Esophagus squamous epithelium (tissue), 5 donors: ENCODE data around the gene SHOC1. TPM values are rescaled to one million over a fixed set of nuclear protein-coding genes. Genes with fewer than 3 reads are reported as not detected.

Source experiments
- DNase-seq: peaks from one replicate; lab custom pipeline; 2025; lab: John Stamatoyannopoulos, UW
- H3K27ac ChIP-seq, 4 donors: fragments of 200-600 bp; sonication (generic); one replicate each; pipeline ENCODE4 v1.5.1; 2016 to 2019; ENCODE audit warnings: mild to moderate bottlenecking in 1 of 4
- H3K27me3 ChIP-seq, 4 donors: fragments of 200-600 bp; sonication (generic); 1 replicate in 3 of 4; 2 replicates in 1 of 4; pipeline versions ENCODE4 v1.5.1 to v1.6.0; 2017 to 2021; ENCODE audit warnings: antibody characterized with exemption in 1 of 4
- H3K36me3 ChIP-seq, 3 donors: fragments of 200-600 bp; sonication (generic); one replicate each; pipeline ENCODE4 v1.5.1; 2016 to 2019
- H3K4me1 ChIP-seq, 3 donors: fragments of 200-600 bp; sonication (generic); one replicate each; pipeline ENCODE4 v1.5.1; 2017 to 2019
- H3K4me3 ChIP-seq, 4 donors: fragments of 200-600 bp; sonication (generic); 1 replicate in 3 of 4; 2 replicates in 1 of 4; pipeline ENCODE4 v1.5.1; 2016 to 2019; ENCODE audit warnings: mild to moderate bottlenecking in 2 of 4, moderate library complexity in 1 of 4
- H3K9me3 ChIP-seq, 3 donors: fragments of 200-600 bp; sonication (generic); one replicate each; pipeline ENCODE4 v1.5.1; 2016 to 2019
- POLR2A ChIP-seq, 4 donors: fragments of 450-650 bp; IDR thresholded peaks; one replicate each; pipeline ENCODE4 v1.6.1; 2017; ENCODE audit warnings: antibody characterized with exemption in 4 of 4, mild to moderate bottlenecking in 4 of 4, moderate library complexity in 3 of 4
- WGBS, 2 donors: methylation state at CpG; one replicate each; pipeline ENCODE4 v1.1.5; 2018; 5-methylcytosine and 5-hydroxymethylcytosine counted together
- intact Hi-C: fragments of 100-400 bp; cut with DNase I; formaldehyde crosslinking; loops from one replicate; pipeline ENCODE4 v1.15.0; 2022
- total RNA-seq, 4 donors: library from RNA; depleted of rRNA; stranded (reverse); fragments of >200 nt; gene quantifications; one replicate each; pipeline ENCODE4 v1.1.0, GENCODE V29; 2016
- TF ChIP-seq, protein P1 (sequence below), 6 experiments: fragments of 450-650 bp in 4 of 6; fragments of 200-600 bp in 2 of 6; sonication (generic) in 2 of 6; IDR thresholded peaks; one replicate each; pipeline ENCODE4 v1.5.1; 2016 to 2019; ENCODE audit warnings: antibody characterized with exemption in 6 of 6, mild to moderate bottlenecking in 4 of 6, moderate library complexity in 4 of 6
- donor health status: DM: yes; HTN: yes; CAD: no.

SHOC1 gene
- total RNA-seq, 4 donors from 2014 or later: 0.15 to 5.8 TPM; not detected in 2

GRCh38 chr9:111807197-111807596 is 12.5 kb upstream of the SHOC1 start:
- no peak for TF ChIP-seq POLR2A (IDR thresholded peaks at IDR 0.05)
- TF ChIP-seq, protein P1, sequence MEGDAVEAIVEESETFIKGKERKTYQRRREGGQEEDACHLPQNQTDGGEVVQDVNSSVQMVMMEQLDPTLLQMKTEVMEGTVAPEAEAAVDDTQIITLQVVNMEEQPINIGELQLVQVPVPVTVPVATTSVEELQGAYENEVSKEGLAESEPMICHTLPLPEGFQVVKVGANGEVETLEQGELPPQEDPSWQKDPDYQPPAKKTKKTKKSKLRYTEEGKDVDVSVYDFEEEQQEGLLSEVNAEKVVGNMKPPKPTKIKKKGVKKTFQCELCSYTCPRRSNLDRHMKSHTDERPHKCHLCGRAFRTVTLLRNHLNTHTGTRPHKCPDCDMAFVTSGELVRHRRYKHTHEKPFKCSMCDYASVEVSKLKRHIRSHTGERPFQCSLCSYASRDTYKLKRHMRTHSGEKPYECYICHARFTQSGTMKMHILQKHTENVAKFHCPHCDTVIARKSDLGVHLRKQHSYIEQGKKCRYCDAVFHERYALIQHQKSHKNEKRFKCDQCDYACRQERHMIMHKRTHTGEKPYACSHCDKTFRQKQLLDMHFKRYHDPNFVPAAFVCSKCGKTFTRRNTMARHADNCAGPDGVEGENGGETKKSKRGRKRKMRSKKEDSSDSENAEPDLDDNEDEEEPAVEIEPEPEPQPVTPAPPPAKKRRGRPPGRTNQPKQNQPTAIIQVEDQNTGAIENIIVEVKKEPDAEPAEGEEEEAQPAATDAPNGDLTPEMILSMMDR (IDR thresholded peaks at IDR 0.05): peak in 1 of 6 experiments; percentile 31
- Histone ChIP-seq H3K27me3 (no peaks in the 10 kb centered on the region), H3K4me1 (peaks cover 0 to 23% (median 10%) of the 10 kb centered on the region in 3 donors), H3K36me3 (no peaks in the 10 kb centered on the region), H3K27ac (peak overlapping the region in 1 of 4 donors; percentile 69), H3K4me3 (no peak overlapping the region), H3K9me3 (no peaks in the 10 kb centered on the region)
- intact Hi-C loops: no loop called here
- WGBS, 2 donors: 64 to 75% methylated on average over 1 of the region's 1 CpG
- DNase-seq: no peak

DNA sequence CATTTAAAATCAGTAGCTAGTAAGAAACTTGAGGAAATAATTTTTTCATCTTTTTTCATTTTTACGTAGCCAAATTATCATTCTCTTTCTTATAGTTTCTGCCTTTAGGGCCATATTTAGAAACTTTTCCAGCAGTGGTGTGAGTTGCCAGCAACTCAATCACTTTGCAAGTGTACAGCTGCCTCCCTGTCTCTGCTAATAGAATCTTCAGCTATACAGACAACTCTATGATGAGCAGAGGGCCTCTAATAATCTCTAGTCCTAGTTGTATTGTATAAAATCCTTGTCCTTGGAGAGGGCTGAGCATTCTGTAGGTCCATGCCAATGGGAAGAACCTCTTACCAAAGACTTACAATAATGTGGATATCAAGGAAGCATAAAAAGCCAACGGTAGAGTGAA is 11.5 kb upstream of the SHOC1 start:
- Histone ChIP-seq H3K36me3 (no peaks in the 10 kb centered on the region), H3K27ac (peak overlapping the region; percentile 48 to 70 (median 67)), H3K9me3 (no peaks in the 10 kb centered on the region), H3K4me3 (no peak overlapping the region), H3K27me3 (no peaks in the 10 kb centered on the region), H3K4me1 (peaks cover 0 to 23% (median 10%) of the 10 kb centered on the region in 3 donors)
- intact Hi-C loops: no loop called here
- WGBS, 2 donors: 59 to 64% methylated on average over 2 of the region's 2 CpGs
- no peak for TF ChIP-seq POLR2A (IDR thresholded peaks at IDR 0.05)
- TF ChIP-seq, protein P1 (IDR thresholded peaks at IDR 0.05): no peak
- no peak for DNase-seq

DNA sequence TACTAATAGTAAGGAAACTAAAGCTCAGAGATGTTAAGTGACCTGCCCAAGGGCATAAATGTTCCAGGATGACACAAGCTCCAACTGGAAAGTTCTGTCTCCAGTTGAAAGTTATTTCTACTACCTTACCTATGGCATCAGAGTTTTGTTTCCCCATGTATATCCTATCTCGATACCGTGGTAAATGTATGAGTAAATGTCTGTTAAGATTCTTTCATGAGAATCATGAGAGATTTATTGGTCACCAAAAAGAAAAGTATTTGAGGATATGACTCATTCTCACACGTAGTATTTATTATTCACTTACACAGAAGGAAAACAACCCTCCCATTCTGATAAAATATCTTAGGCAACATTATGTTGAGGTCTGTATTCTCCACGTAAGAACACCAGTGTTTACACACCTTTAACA is 11.1 kb upstream of the SHOC1 start:
- TF ChIP-seq, protein P1 (IDR thresholded peaks at IDR 0.05): no peak
- TF ChIP-seq POLR2A (IDR thresholded peaks at IDR 0.05): no peak

DNA sequence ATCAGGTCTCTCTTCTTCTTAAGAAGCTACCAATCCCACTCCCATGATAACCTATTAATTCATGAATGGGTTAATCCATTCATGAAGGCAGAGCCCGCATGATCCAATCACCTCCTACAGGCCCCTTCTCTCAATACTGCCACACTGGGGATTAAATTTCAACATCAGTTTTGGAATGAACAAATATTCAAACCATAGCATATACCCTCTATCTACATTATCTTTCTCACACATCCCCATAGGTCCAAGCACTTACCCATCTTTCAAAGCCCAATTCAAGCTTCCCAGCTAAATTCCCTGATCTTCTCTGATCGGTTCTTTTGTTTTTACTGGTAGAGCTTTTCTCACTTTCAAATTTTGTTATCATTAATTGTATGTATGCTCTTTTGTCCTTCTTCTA is 10.5 kb upstream of the SHOC1 start:
- H3K9me3 ChIP-seq: no peaks in the 10 kb centered on the region
- peaks cover 0 to 17% (median 10%) of the 10 kb centered on the region in 3 donors for H3K4me1 ChIP-seq
- TF ChIP-seq, protein P1 (IDR thresholded peaks at IDR 0.05): no peak
- TF ChIP-seq POLR2A (IDR thresholded peaks at IDR 0.05): no peak
- no peak for DNase-seq
- intact Hi-C loops: no loop called here
- 93 to 96% methylated on average over 2 of the region's 2 CpGs for WGBS, 2 donors
- peak overlapping the region in 3 of 4 donors; percentile 48 to 70 (median 69) for H3K27ac ChIP-seq
- H3K4me3 ChIP-seq: no peak overlapping the region
- no peaks in the 10 kb centered on the region for H3K27me3 ChIP-seq
- H3K36me3 ChIP-seq: no peaks in the 10 kb centered on the region

More for the DNA sequence above, 11.1 kb upstream of the SHOC1 start:
- Histone ChIP-seq H3K27ac (peak overlapping the region in 3 of 4 donors; percentile 48 to 70 (median 69)), H3K27me3 (no peaks in the 10 kb centered on the region), H3K4me1 (peaks cover 0 to 23% (median 10%) of the 10 kb centered on the region in 3 donors), H3K9me3 (no peaks in the 10 kb centered on the region), H3K4me3 (no peak overlapping the region), H3K36me3 (no peaks in the 10 kb centered on the region)
- DNase-seq: no peak
- WGBS, 2 donors: 25 to 33% methylated on average over 4 of the region's 4 CpGs
- intact Hi-C loops: no loop called here

DNA sequence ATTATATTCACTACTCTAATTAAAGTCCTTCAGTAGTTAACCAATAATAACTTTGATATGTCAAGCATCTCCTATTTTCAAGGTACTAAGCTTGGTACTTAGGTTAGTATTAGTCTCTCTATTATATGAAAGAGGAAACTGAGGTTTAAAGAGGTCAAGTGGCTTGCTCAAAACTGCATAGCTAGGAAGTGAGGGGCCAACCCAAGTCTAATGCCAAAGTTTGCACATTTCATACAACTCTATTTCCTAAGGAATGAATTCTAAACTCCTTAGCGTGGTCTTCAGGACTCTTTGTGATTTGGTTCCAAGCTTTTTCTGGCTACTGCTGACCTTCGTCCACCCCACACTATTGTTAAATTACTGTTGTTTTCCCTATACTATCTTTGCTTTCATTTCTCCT is 9.9 kb upstream of the SHOC1 start:
- Histone ChIP-seq H3K4me3 (no peak overlapping the region), H3K9me3 (no peaks in the 10 kb centered on the region), H3K27ac (no peak overlapping the region), H3K36me3 (no peaks in the 10 kb centered on the region), H3K27me3 (no peaks in the 10 kb centered on the region), H3K4me1 (peaks cover 0 to 22% (median 10%) of the 10 kb centered on the region in 3 donors)
- TF ChIP-seq, protein P1 (IDR thresholded peaks at IDR 0.05): no peak
- DNase-seq: no peak
- 82 to 85% methylated on average over 2 of the region's 2 CpGs for WGBS, 2 donors
- intact Hi-C loops: no loop called here
